Fibroblast of lung (primary cell): ENCODE data around the gene UACA. TPM values are rescaled to one million over a fixed set of nuclear protein-coding genes. Genes with fewer than 3 reads are reported as not detected.

ENCODE experiments used
- DNase-seq, 2 donors: peaks; one replicate each; pipeline versions ENCODE4 v3.0.0 to v3.0.0-alpha.2; 2010; ENCODE audit warnings: low read depth in 2 of 2
- H2AFZ ChIP-seq: 2 replicates; pipeline ENCODE4 v1.5.1; 2012; ENCODE audit warnings: low read length, control low read depth, inconsistent platforms
- H3K27ac ChIP-seq: 2 replicates; pipeline ENCODE4 v1.5.1; 2011; ENCODE audit warnings: low read length, control low read depth; ENCODE audit not compliant: insufficient read depth
- H3K27me3 ChIP-seq: 2 replicates; pipeline ENCODE4 v1.5.1; 2011; ENCODE audit warnings: mild to moderate bottlenecking, low read length; ENCODE audit not compliant: control insufficient read depth, insufficient read depth
- H3K36me3 ChIP-seq: 2 replicates; pipeline ENCODE4 v1.5.1; 2011; ENCODE audit warnings: low read length; ENCODE audit not compliant: control insufficient read depth, insufficient read depth
- H3K4me1 ChIP-seq: 2 replicates; pipeline ENCODE4 v1.5.1; 2011; ENCODE audit warnings: low read length; ENCODE audit not compliant: control insufficient read depth, insufficient read depth; ENCODE audit errors: extremely low read depth
- H3K4me2 ChIP-seq: 2 replicates; pipeline ENCODE4 v1.5.1; 2011; ENCODE audit warnings: low read length, control low read depth; ENCODE audit not compliant: insufficient read depth; ENCODE audit errors: extremely low read depth
- H3K4me3 ChIP-seq, 4 experiments: fragments of 200-600 bp in 1 of 4; sonication (generic) in 1 of 4; replicated peaks in 1 of 4; 2 replicates each; pipeline ENCODE4 v1.5.1; 2011 to 2016; ENCODE audit warnings: low read length in 4 of 4, low read depth in 3 of 4, mild to moderate bottlenecking in 3 of 4, control low read depth in 2 of 4, inconsistent platforms in 1 of 4, mixed read lengths in 1 of 4; ENCODE audit not compliant: insufficient read depth in 1 of 4; ENCODE audit errors: control extremely low read depth in 1 of 4
- H3K79me2 ChIP-seq: 2 replicates; pipeline ENCODE4 v1.5.1; 2012; ENCODE audit warnings: mild to moderate bottlenecking, low read length, inconsistent platforms; ENCODE audit not compliant: control insufficient read depth, insufficient read depth
- H3K9ac ChIP-seq: 2 replicates; pipeline ENCODE4 v1.5.1; 2011; ENCODE audit warnings: mild to moderate bottlenecking, low read length, control low read depth; ENCODE audit not compliant: insufficient read depth
- H3K9me3 ChIP-seq: 2 replicates; pipeline ENCODE4 v1.5.1; 2012; ENCODE audit warnings: low read depth, low read length; ENCODE audit not compliant: control insufficient read depth, insufficient read depth
- H4K20me1 ChIP-seq: 2 replicates; pipeline ENCODE4 v1.5.1; 2011; ENCODE audit warnings: low read length; ENCODE audit not compliant: control insufficient read depth, insufficient read depth; ENCODE audit errors: extremely low read depth
- CTCF ChIP-seq, 2 donors: IDR thresholded peaks in 1 of 2; conservative IDR thresholded peaks in 1 of 2; 1 replicate in 1 of 2; 2 replicates in 1 of 2; pipeline ENCODE4 v1.5.1; 2011 to 2012; ENCODE audit warnings: low read length in 2 of 2, control low read depth in 1 of 2, inconsistent platforms in 1 of 2, low read depth in 1 of 2, mild to moderate bottlenecking in 1 of 2
- EZH2 ChIP-seq: IDR thresholded peaks from 2 replicates; pipeline ENCODE4 v1.5.1; 2012; ENCODE audit warnings: low read length, control low read depth, mild to moderate bottlenecking; ENCODE audit errors: missing control alignments
- polyA plus RNA-seq, 2 donors: library from polyadenylated mRNA; depleted of rRNA in 1 of 2; stranded (reverse) in 1 of 2; unstranded in 1 of 2; fragments of >200 nt; gene quantifications; 2 replicates each; pipeline ENCODE4 v1.2.1, GENCODE V29; 2011 to 2012; ENCODE audit warnings: missing spikeins in 1 of 2
- total RNA-seq: library from RNA; depleted of rRNA; stranded (reverse); fragments of >200 nt; gene quantifications from 2 replicates; pipeline ENCODE4 v1.2.1, GENCODE V29; 2014

UACA gene
- total and polyA plus RNA-seq, 2 donors (not counting 1 experiment from before 2014, with no cell fraction given), result 170 to 187 TPM

- no peak for DNase-seq
- TF ChIP-seq EZH2 (no peak), CTCF (conservative IDR thresholded peaks at IDR 0.05 in 1 of 2, IDR thresholded peaks at IDR 0.05 in 1 of 2; ENCODE audit: low read depth in 1 of 2, low read length in 2 of 2) (no peak)
- H4K20me1 ChIP-seq, result no peaks in the 10 kb centered on the region
- no peak overlapping the region for H3K27ac ChIP-seq
- H3K36me3 ChIP-seq, result no peaks in the 10 kb centered on the region
- no peaks in the 10 kb centered on the region for H3K79me2 ChIP-seq
- H2AFZ ChIP-seq, result no peak overlapping the region
- no peaks in the 10 kb centered on the region for H3K9me3 ChIP-seq
- H3K27me3 ChIP-seq, result no peaks in the 10 kb centered on the region
- H3K4me3 ChIP-seq, result no peak overlapping the region
- no peaks in the 10 kb centered on the region for H3K4me1 ChIP-seq
- H3K4me2 ChIP-seq, result no peak overlapping the region
- no peak overlapping the region for H3K9ac ChIP-seq
These were observed 112.0 kb downstream of the UACA start for GRCh38 chr15:70651303-70651845.

GRCh38 chr15:70650567-70651302 lies 112.6 kb downstream of the UACA start:
- no peak for DNase-seq
- no peak overlapping the region for H2AFZ ChIP-seq
- no peaks in the 10 kb centered on the region for H3K9me3 ChIP-seq
- no peak overlapping the region for H3K9ac ChIP-seq
- H3K4me1 ChIP-seq, result no peaks in the 10 kb centered on the region
- H3K79me2 ChIP-seq, result no peaks in the 10 kb centered on the region
- no peak overlapping the region for H3K27ac ChIP-seq
- H3K36me3 ChIP-seq, result no peaks in the 10 kb centered on the region
- no peaks in the 10 kb centered on the region for H3K27me3 ChIP-seq
- no peak for TF ChIP-seq EZH2
- no peak for TF ChIP-seq CTCF (conservative IDR thresholded peaks at IDR 0.05 in 1 of 2, IDR thresholded peaks at IDR 0.05 in 1 of 2; ENCODE audit: low read depth in 1 of 2, low read length in 2 of 2)
- no peak overlapping the region for H3K4me2 ChIP-seq
- no peak overlapping the region for H3K4me3 ChIP-seq
- H4K20me1 ChIP-seq, result no peaks in the 10 kb centered on the region

GRCh38 chr15:70647396-70647795 lies 116.0 kb downstream of the UACA start:
- no peak overlapping the region for H2AFZ ChIP-seq
- no peaks in the 10 kb centered on the region for H3K36me3 ChIP-seq
- no peak for DNase-seq

More at GRCh38 chr15:70647396-70647795, 116.0 kb downstream of the UACA start:
- TF ChIP-seq CTCF (conservative IDR thresholded peaks at IDR 0.05 in 1 of 2, IDR thresholded peaks at IDR 0.05 in 1 of 2; ENCODE audit: low read depth in 1 of 2, low read length in 2 of 2), result no peak
- TF ChIP-seq EZH2, result no peak
- Histone ChIP-seq H3K27me3 (no peaks in the 10 kb centered on the region), H4K20me1 (no peaks in the 10 kb centered on the region), H3K9me3 (no peaks in the 10 kb centered on the region), H3K4me3 (no peak overlapping the region), H3K27ac (no peak overlapping the region), H3K9ac (no peak overlapping the region), H3K79me2 (no peaks in the 10 kb centered on the region), H3K4me1 (no peaks in the 10 kb centered on the region), H3K4me2 (no peak overlapping the region)
